Stimulated activated CD4-positive, alpha-beta T cell treated with anti-CD3 and anti-CD28 coated beads, Interleukin-1b, Interleukin-23, amount 100 ng/mL, for 48 hours (primary cell): ENCODE measurements around the gene CACNG6.

Source experiments
- DNase-seq: peaks from one replicate; pipeline ENCODE4 v3.0.0-alpha.2; 2020

CACNG6 gene

DNA sequence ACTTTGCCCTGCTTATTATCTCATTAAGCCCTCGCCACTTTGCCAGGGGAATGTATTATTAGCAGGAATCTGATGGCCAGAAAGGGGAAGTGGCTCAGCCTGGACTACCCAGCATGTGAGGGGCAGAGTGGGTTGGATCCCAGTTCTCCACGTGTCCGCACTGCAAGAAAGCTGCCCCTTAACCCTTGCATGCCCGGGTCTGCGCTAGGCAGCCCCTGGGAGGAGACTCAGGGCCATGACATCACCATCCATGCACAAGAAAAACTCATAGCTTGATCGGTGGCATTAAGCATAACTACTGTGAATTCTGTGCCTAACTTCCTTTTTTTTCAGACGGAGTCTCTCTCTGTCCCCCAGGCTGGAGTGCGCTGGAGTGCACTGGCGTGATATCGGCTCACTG lies 19.8 kb upstream of the CACNG6 start:
- no peak for DNase-seq

DNA sequence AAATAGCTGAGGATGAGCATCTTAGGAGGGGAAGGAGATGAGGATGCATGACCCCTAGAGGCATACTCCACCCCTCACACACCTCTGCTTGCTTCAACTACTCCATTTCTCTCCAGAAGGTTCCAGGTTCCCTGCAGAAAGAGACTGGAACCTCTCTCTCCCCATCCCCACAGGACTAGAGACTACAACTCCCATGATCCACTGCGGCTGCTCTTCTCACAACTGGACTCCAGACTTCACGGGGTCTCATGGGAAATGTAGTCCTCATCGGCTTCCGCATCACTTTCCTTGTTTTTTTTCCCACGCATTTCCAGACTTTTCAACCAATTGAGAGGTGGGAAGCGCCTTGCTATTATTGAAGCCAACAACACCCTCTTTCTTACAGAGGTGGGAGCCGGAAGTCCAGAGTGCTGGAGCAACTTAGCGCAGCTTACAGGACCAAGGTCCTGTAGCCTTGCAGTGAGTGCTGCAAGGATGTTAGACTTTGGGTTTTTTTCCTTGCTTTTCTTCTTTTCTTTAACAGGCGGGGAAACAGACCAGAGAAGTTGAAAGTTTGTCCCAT lies 13.9 kb upstream of the CACNG6 start:
- peak; percentile 51 for DNase-seq

GRCh38 chr19:53977991-53978731 lies 13.3 kb upstream of the CACNG6 start:
- DNase-seq: peak; percentile 73

GRCh38 chr19:53978975-53979801 lies 12.2 kb upstream of the CACNG6 start:
- no peak for DNase-seq

GRCh38 chr19:53980539-53981375 lies 10.7 kb upstream of the CACNG6 start:
- no peak for DNase-seq

- DNase-seq: no peak
Observed at GRCh38 chr19:53981376-53981951, 10.0 kb upstream of the CACNG6 start.

DNA sequence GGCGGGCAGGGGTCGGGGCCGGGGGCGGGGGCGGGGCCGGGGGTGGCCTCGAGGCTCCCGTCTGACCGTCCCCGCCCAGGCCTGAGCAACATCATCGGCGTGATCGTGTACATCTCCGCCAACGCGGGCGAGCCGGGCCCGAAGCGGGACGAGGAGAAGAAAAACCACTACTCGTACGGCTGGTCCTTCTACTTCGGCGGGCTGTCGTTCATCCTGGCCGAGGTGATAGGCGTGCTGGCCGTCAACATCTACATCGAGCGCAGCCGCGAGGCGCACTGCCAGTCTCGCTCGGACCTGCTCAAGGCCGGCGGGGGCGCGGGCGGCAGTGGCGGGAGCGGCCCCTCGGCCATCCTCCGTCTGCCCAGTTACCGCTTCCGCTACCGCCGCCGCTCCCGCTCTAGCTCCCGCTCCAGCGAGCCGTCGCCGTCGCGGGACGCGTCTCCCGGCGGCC lies 9.4 kb upstream of the CACNG6 start:
- DNase-seq: no peak

DNA sequence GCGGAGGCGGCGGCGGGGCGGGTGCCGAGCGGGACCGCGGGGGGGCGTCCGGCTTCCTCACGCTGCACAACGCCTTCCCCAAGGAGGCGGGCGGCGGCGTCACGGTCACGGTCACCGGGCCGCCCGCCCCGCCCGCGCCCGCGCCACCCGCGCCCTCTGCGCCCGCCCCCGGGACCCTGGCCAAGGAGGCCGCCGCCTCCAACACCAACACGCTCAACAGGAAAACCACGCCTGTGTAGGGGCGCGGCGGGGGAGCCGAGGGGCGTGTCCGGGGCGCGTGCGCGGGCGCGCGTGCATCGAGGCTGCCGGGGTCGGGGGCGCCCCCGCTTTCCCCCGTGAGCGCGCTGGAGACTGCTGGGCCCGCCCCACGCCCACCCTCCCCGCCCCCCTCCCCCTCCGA lies 8.8 kb upstream of the CACNG6 start:
- DNase-seq: no peak

DNA sequence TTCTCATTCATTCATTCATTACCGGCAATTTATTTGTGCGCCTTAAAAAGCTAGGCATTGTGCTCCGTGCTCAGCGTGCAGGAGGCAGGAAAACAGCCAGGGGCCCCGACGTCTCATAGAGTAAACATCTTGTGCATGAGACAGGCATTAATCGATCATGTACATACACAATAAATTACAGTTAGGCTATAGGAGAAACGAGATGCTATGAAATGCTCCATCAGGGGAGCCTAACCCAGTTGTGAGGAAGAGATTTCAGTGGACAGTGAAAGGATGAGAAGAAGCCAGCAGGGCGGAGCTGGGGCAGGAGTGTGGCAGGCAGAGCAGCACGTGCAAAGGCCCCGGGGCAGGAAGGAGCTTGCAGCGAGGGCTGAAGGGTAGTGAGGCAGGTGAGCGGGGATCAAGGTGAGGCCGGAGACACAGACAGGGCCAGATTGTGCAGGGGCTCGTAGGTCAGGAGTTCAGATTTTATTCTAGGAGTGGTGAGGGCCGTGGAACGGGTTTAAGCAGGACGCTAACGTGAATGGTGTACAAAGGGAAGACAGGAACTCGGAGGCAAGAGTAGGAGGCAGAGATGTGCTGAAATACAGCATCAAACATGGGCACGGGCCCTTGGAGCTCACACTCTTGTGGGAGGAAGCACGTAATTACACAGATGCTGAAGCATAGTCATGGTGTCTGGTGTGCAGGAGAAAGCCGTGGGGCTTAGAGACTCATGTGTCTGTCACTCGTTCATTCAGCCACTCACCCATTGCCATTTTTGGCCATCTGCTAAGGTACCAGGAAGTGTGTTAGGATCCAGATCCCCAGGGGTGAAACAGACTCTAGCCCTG lies 7.8 kb upstream of the CACNG6 start:
- no peak for DNase-seq

DNA sequence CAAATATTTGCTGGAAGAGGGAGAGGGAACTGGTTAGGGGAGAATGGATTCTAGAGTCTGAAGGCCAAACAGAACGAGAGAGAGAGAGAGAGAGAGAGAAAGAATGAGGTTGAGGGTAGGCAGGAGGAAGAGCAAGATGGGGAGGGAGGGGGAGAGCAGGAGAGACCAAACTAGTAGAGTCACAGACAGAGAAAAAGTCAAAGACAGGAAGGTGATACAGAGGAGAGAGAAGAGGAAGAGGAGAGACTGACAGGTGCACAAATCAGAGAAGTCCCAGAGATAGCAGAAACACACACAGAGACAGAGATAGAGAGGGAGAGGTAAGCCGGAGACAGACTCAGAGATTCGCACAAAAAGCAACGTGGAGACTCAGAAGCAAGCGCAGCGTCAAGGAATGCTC lies 5.6 kb upstream of the CACNG6 start:
- no peak for DNase-seq

DNA sequence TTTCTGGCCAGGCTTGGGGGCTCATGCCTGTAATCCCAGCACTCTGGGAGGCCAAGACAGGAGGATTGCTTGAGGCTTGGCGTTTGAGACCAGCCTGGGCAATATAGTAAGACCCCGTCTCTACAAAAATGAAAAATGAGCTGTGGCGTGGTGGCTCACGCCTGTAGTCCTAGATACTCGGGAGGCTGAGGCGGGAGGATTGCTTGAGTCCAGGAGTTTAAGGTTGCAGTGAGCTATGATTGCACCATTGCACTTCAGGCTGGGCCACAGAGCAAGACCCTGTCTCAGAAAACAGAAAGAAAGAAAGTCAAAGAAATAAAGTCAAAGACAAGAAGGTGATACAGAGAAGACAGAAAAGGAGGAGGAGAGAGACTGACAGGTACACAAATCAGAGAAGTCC lies 2.5 kb upstream of the CACNG6 start:
- no peak for DNase-seq

DNA sequence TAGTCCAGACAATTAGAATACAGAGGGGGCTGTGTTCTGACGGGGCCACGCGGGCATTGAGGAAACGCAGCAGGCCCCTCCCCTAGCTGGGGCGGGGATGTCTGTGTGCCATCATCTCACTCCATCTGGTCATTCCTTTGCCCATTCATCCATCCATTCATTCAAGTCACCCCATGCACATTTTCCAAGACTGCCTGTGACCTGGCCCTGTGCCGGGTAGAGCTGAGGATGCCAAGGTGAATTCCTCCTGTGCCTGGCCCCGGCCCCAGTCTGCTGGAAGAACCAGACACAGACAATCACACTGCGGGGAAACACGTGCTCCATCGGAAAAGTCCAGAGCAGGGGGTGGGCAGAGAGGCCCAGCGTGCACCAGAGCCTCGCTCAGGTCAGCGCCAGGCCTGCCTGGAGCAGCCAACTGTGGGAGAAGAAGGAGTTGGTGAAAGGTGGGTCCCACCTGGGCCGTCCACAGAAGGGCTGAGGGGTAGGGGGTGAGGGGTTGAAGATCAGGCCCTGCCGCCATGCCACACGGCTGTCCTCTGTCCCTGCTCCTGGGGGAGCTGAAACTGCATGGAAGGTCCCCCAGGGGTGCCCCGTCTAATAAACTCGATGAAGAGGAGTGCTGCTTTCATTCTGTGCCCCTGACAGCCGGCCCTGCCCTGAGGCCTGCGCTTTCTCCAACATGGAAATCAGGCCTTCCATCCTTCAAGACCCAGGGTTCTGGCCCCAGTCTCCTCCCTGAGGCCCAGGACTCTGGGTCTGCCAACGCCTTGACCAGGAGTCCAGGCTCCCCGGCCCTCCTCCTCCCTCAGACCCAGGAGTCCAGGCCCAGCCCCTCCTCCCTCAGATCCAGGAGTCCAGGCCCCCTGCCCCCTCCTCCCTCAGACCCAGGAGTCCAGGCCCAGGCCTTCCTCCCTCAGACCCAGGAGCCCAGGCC lies 1.6 kb upstream of the CACNG6 start:
- no peak for DNase-seq

GRCh38 chr19:53992211-53992610 lies 774 bp downstream of the CACNG6 start:
- DNase-seq: no peak

GRCh38 chr19:53992815-53993214 lies 1.4 kb downstream of the CACNG6 start:
- DNase-seq: no peak

DNA sequence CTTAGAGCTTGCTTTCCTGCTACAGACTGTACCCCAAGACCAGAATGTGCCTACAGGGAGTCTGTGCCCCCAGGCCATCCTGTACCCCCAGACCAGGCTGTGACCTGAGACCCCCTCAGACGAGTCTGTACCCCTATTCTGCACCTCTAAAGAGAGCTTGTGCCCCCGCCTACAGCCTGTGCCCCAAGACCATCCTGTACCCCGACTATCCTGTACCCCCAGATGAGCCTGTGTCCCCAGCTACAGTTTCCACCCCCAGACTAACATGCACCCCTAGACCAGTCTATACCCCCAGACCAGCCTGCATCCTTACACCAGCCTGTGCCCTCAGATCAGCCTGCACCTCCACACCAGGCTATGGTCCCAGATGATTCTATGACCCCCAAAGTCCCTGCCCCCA lies 2.0 kb downstream of the CACNG6 start:
- DNase-seq: no peak

DNA sequence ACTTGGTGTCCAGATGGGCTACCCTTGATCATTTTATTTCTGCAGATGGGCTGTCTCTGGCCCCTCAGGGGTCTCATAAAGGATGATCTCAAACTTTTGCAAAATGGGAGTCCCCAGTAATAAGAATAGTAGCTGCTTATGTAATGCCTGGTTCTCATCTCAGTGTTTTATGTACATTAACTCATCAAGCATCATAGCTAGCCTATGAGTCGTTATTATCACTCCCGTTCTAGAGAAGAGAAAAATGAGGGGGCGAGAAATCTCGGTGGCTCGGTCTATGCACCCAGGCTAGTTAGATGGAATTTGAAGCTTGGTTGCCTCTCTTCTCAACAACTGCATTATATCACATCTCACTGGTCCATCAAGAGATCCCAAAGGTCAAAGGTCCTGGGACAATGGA lies 3.4 kb downstream of the CACNG6 start:
- DNase-seq: no peak

- DNase-seq: no peak
Observed at GRCh38 chr19:53998223-53998622, 6.8 kb downstream of the CACNG6 start.

DNA sequence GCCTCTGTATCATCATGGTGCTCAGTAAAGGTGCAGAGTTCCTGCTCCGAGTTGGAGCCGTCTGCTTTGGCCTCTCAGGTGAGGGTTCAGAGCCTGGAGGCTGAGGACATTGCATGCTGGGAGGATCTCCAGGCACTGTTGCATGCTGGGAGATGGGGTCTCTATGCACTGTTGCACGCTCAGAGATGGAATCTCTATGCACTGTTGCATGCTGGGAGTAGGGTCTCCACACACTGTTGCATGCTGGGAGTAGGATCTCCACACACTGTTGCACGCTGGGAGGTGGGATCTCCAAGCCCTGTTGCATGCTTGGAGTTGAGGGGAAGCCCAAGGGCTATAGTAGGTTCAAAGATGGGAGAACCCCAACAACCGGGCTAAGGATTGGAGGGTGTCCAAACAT lies 8.3 kb downstream of the CACNG6 start:
- no peak for DNase-seq

DNA sequence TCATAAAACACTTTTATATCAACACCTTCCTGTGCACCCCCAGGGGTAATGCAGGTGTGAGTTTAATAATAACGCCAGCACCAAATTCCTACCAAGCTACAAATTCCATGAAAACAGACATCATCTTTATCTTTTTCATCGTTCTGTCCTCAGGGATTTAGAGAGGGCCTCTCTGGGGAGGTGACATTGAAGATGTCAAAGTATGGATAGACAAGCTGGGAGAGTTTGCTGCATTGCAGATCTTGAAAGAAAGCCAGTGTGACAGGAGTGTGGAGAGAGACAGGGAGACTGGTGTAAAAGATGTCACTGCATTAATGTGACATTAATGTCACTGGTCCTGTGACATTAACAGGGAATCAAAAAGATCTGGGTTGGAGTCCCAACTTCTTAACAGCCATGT lies 10.1 kb downstream of the CACNG6 start:
- no peak for DNase-seq

DNA sequence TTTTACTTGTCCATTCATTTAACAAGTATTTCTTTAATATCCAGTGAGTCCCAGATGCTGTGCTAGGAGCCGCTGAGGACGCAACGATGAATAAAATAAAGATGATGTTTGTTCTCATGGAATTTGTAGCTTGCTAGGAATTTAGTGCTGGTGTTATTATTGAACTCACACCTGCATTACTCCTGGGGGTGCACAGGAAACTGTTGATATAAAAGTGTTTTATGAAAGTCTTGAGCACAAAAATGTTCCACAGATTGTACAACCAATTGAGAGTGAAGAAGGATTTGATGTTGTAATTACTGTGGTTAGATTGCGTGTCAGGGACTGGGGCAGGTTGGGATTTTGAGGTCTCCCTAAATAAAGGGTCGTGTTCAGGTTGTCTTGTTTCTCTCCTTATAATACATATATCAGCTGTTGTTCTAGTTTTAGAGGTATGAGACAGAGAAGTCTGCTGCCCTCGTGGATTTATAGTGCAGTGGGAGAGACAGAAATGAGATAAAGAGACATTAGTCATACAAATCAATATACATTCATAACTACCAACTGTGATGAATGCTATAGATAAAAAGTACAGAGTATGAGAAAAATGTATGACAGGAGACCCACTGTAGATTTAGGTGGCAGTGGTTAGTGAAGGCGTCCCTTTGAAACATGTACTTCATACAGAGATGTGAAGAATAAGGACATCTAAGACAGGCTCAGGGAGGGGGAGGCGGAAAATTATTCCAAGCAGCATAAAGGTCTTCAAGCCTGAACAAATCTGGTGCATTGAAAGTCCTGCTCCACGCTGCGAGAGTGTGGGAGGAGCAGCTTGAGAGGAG lies 11.3 kb downstream of the CACNG6 start:
- DNase-seq: no peak
